HAP-1 (cell line): Measurements from ENCODE around the gene EID2.

Source experiments
- DNase-seq, 2 experiments: peaks; one replicate each; pipeline ENCODE4 v3.0.0-alpha.2; 2016 to 2020; ENCODE audit warnings: low spot score in 2 of 2
- H3K27me3 ChIP-seq: fragments of 250-450 bp; sonication (Bioruptor Pico); 2 replicates; pipeline ENCODE4 v1.5.1; 2020; ENCODE audit warnings: low read depth, mild to moderate bottlenecking, moderate library complexity
- H3K36me3 ChIP-seq: fragments of 250-450 bp; sonication (Bioruptor Pico); replicated peaks from 2 replicates; pipeline ENCODE4 v1.5.1; 2020; ENCODE audit warnings: mild to moderate bottlenecking
- H3K4me1 ChIP-seq: fragments of 250-450 bp; sonication (Bioruptor Pico); 2 replicates; pipeline ENCODE4 v1.5.1; 2020; ENCODE audit warnings: mild to moderate bottlenecking
- H3K4me3 ChIP-seq: fragments of 250-450 bp; sonication (Bioruptor Pico); 2 replicates; pipeline ENCODE4 v1.5.1; 2020; ENCODE audit warnings: mild to moderate bottlenecking, moderate library complexity
- H3K9me3 ChIP-seq: fragments of 250-450 bp; sonication (Bioruptor Pico); 2 replicates; pipeline ENCODE4 v1.5.1; 2020; ENCODE audit warnings: mild to moderate bottlenecking, moderate library complexity
- in situ Hi-C: fragments of 300-500 bp; cut with MboI; formaldehyde crosslinking; loops from 3 replicates; pipeline ENCODE4 v1.14.3; 2020; ENCODE audit warnings: low sequenced_read_pairs, inconsistent platforms, mixed read lengths

Gene EID2

GRCh38 chr19:39506944-39507714 is 32.8 kb downstream of the EID2 start:
- Histone ChIP-seq H3K9me3 (no peaks in the 10 kb centered on the region; the same call in none of the 2 replicates), H3K27me3 (no peaks in the 10 kb centered on the region), H3K4me3 (peak overlapping the region; percentile 55), H3K36me3 (no peaks in the 10 kb centered on the region), H3K4me1 (peaks cover 5% of the 10 kb centered on the region)
- DNase-seq: peak; percentile 78 to 82
- in situ Hi-C loops: no loop called here

- Histone ChIP-seq H3K4me1 (peaks cover 5% of the 10 kb centered on the region), H3K36me3 (no peaks in the 10 kb centered on the region), H3K4me3 (no peak overlapping the region), H3K9me3 (no peaks in the 10 kb centered on the region; the same call in none of the 2 replicates), H3K27me3 (no peaks in the 10 kb centered on the region)
- no peak for DNase-seq
- in situ Hi-C loops: no loop called here
Measured at GRCh38 chr19:39506598-39506943, 33.4 kb downstream of the EID2 start.

GRCh38 chr19:39502640-39503417 is 37.1 kb downstream of the EID2 start:
- Histone ChIP-seq H3K4me1 (peaks cover 10% of the 10 kb centered on the region), H3K36me3 (no peaks in the 10 kb centered on the region), H3K27me3 (no peaks in the 10 kb centered on the region), H3K9me3 (no peaks in the 10 kb centered on the region; the same call in none of the 2 replicates), H3K4me3 (peak overlapping the region; percentile 6; the same call in 1 of the 2 replicates)
- DNase-seq: peak; percentile 79
- in situ Hi-C loops: no loop called here

- Histone ChIP-seq H3K36me3 (no peaks in the 10 kb centered on the region), H3K4me1 (peaks cover 11% of the 10 kb centered on the region), H3K27me3 (no peaks in the 10 kb centered on the region), H3K4me3 (no peak overlapping the region), H3K9me3 (no peaks in the 10 kb centered on the region; the same call in 1 of the 2 replicates)
- no peak for DNase-seq
- in situ Hi-C loops: no loop called here
Measured at GRCh38 chr19:39501340-39501739, 38.6 kb downstream of the EID2 start.

GRCh38 chr19:39500543-39500942 is 39.4 kb downstream of the EID2 start:
- in situ Hi-C loops: no loop called here
- Histone ChIP-seq H3K36me3 (no peaks in the 10 kb centered on the region), H3K4me3 (no peak overlapping the region), H3K9me3 (no peaks in the 10 kb centered on the region; the same call in 1 of the 2 replicates), H3K27me3 (no peaks in the 10 kb centered on the region), H3K4me1 (peaks cover 11% of the 10 kb centered on the region)
- no peak for DNase-seq

- in situ Hi-C loops: no loop called here
- H3K36me3 ChIP-seq: no peaks in the 10 kb centered on the region
- no peak for DNase-seq
- peaks cover 11% of the 10 kb centered on the region for H3K4me1 ChIP-seq
- H3K27me3 ChIP-seq: no peaks in the 10 kb centered on the region
- H3K4me3 ChIP-seq: no peak overlapping the region
- H3K9me3 ChIP-seq: no peaks in the 10 kb centered on the region; the same call in 1 of the 2 replicates
Measured at GRCh38 chr19:39499932-39500331, 40.0 kb downstream of the EID2 start.

GRCh38 chr19:39498798-39499642 is 40.9 kb downstream of the EID2 start, which contains the start of gene DLL3:
Gene DLL3, plus strand, starts transcription at chr19:39498947. Its CDS starts 28 bp downstream, at chr19:39498975.
- Histone ChIP-seq H3K4me3 (peak within 1 kb of the TSS; percentile 6), H3K9me3 (no peaks in the 10 kb centered on the region; the same call in 1 of the 2 replicates), H3K27me3 (no peaks in the 10 kb centered on the region), H3K36me3 (no peaks in the 10 kb centered on the region), H3K4me1 (peaks cover 11% of the 10 kb centered on the region)
- in situ Hi-C loops: no loop called here
- peak in 1 of 2 experiments; percentile 56 for DNase-seq

- peak; percentile 59 to 79 for DNase-seq
- Histone ChIP-seq H3K9me3 (no peaks in the 10 kb centered on the region; the same call in 1 of the 2 replicates), H3K27me3 (no peaks in the 10 kb centered on the region), H3K4me3 (peak overlapping the region; percentile 6), H3K36me3 (no peaks in the 10 kb centered on the region), H3K4me1 (peaks cover 11% of the 10 kb centered on the region)
- in situ Hi-C loops: no loop called here
Measured at GRCh38 chr19:39497996-39498797, 41.8 kb downstream of the EID2 start.

- in situ Hi-C loops: no loop called here
- H3K4me3 ChIP-seq: peak overlapping the region; percentile 6
- H3K36me3 ChIP-seq: no peaks in the 10 kb centered on the region
- H3K4me1 ChIP-seq: peaks cover 11% of the 10 kb centered on the region
- no peaks in the 10 kb centered on the region; the same call in 1 of the 2 replicates for H3K9me3 ChIP-seq
- H3K27me3 ChIP-seq: no peaks in the 10 kb centered on the region
- DNase-seq: no peak
Measured at GRCh38 chr19:39497701-39497995, 42.3 kb downstream of the EID2 start.

GRCh38 chr19:39496063-39496462 is 43.9 kb downstream of the EID2 start:
- Histone ChIP-seq H3K27me3 (no peaks in the 10 kb centered on the region), H3K4me3 (no peak overlapping the region), H3K36me3 (no peaks in the 10 kb centered on the region; the same call in 1 of the 2 replicates), H3K9me3 (no peaks in the 10 kb centered on the region), H3K4me1 (peaks cover 11% of the 10 kb centered on the region)
- DNase-seq: no peak
- in situ Hi-C loops: no loop called here

GRCh38 chr19:39494661-39495060 is 45.3 kb downstream of the EID2 start:
- Histone ChIP-seq H3K4me3 (no peak overlapping the region), H3K36me3 (peaks cover 12% of the 10 kb centered on the region), H3K4me1 (peaks cover 11% of the 10 kb centered on the region), H3K9me3 (no peaks in the 10 kb centered on the region), H3K27me3 (no peaks in the 10 kb centered on the region)
- in situ Hi-C loops: no loop called here
- no peak for DNase-seq

- Histone ChIP-seq H3K36me3 (peaks cover 31% of the 10 kb centered on the region), H3K27me3 (no peaks in the 10 kb centered on the region), H3K9me3 (no peaks in the 10 kb centered on the region), H3K4me1 (peaks cover 3% of the 10 kb centered on the region), H3K4me3 (no peak overlapping the region)
- in situ Hi-C loops: no loop called here
- DNase-seq: no peak
Measured at GRCh38 chr19:39492788-39493187, 47.2 kb downstream of the EID2 start.

- Histone ChIP-seq H3K27me3 (no peaks in the 10 kb centered on the region), H3K9me3 (no peaks in the 10 kb centered on the region), H3K36me3 (peaks cover 36% of the 10 kb centered on the region), H3K4me1 (no peaks in the 10 kb centered on the region), H3K4me3 (no peak overlapping the region)
- in situ Hi-C loops: no loop called here
- no peak for DNase-seq
Measured at GRCh38 chr19:39492225-39492624, 47.7 kb downstream of the EID2 start.
